ENCODE results near the gene COLEC11. TPM values are rescaled to one million over a fixed set of nuclear protein-coding genes. Genes with fewer than 3 reads are reported as not detected.

Gene COLEC11
- total and polyA plus RNA-seq, 10 of the 15 experiments (the other 5 are each of a cell fraction or from before 2014, with no cell fraction given), result 0.08 to 0.74 (median 0.14) TPM; not detected in 4

GRCh38 chr2:3633089-3633981 is 38.4 kb downstream of the COLEC11 start (continued):
- no peak for TF ChIP-seq HDAC6 (IDR thresholded peaks at IDR 0.05; ENCODE audit: unreplicated experiment)
- TF ChIP-seq SPI1 (IDR thresholded peaks at IDR 0.05; ENCODE audit: borderline replicate concordance, insufficient read depth, low read depth, low read length), result no peak
- TF ChIP-seq SIX5 (IDR thresholded peaks at IDR 0.05; ENCODE audit: low read depth, low read length, severe bottlenecking), result no peak
- no peak for TF ChIP-seq NFIC (IDR thresholded peaks at IDR 0.05; ENCODE audit: low read depth, low read length)

GRCh38 chr2:3633982-3634595 is 39.2 kb downstream of the COLEC11 start:
- in situ Hi-C loops (cut with MboI), result no loop called here
- no peak overlapping the region for H3K4me2 ChIP-seq (ENCODE audit: control insufficient read depth, insufficient read depth)
- no peaks in the 10 kb centered on the region for H3K4me1 ChIP-seq (ENCODE audit: control insufficient read depth, insufficient read depth, low read length)
- no peaks in the 10 kb centered on the region for H4K20me1 ChIP-seq (ENCODE audit: control insufficient read depth, insufficient read depth)
- FAIRE-seq (no peak), ATAC-seq (no peak), DNase-seq (ENCODE audit: low read depth, low spot score) (no peak)
- ChIA-PET SMC1A (ENCODE audit: uncharacterized antibody, unreplicated experiment) (no interaction called here), RAD21 (ENCODE audit: unreplicated experiment) (no interaction called here), CTCF (no interaction called here), POLR2A (no interaction called here)
- no peaks in the 10 kb centered on the region for H3K9me3 ChIP-seq (replicated peaks; ENCODE audit: control insufficient read depth, insufficient read depth, low read length)
- no peak for TF ChIP-seq RUNX3 (IDR thresholded peaks at IDR 0.05; ENCODE audit: low read length)
- TF ChIP-seq NR2C2 (IDR thresholded peaks at IDR 0.05; ENCODE audit: borderline replicate concordance, control insufficient read depth, insufficient read length, low read depth), result no peak
- TF ChIP-seq NFIC (IDR thresholded peaks at IDR 0.05; ENCODE audit: low read depth, low read length), result no peak
- TF ChIP-seq KAT2A (conservative IDR thresholded peaks at IDR 0.05; ENCODE audit: control insufficient read depth, low read depth, low read length), result no peak
- no peak for TF ChIP-seq RB1 (IDR thresholded peaks at IDR 0.05; ENCODE audit: borderline replicate concordance)
- no peak for TF ChIP-seq SP1 (IDR thresholded peaks at IDR 0.05; ENCODE audit: low read depth, low read length)
- TF ChIP-seq CHD4 (IDR thresholded peaks at IDR 0.05), result no peak
- TF ChIP-seq GATAD2B (conservative IDR thresholded peaks at IDR 0.05; ENCODE audit: low read depth), result no peak
- TF ChIP-seq NFYB (IDR thresholded peaks at IDR 0.05; ENCODE audit: insufficient read depth, low read depth, low read length), result no peak
- TF ChIP-seq ASH2L (IDR thresholded peaks at IDR 0.05; ENCODE audit: borderline replicate concordance, low read depth), result no peak
- TF ChIP-seq NRF1 (conservative IDR thresholded peaks at IDR 0.05; ENCODE audit: low read depth, low read length), result no peak
- TF ChIP-seq ESRRA (IDR thresholded peaks at IDR 0.05; ENCODE audit: low read length), result no peak
- H3K27me3 ChIP-seq (replicated peaks in 1 of 2; ENCODE audit: control insufficient read depth in 2 of 2, insufficient read depth in 2 of 2, low read length in 1 of 2), result no peaks in the 10 kb centered on the region
- H3K4me3 ChIP-seq, result no peak overlapping the region
- no peak overlapping the region for H3K27ac ChIP-seq (ENCODE audit: control insufficient read depth, insufficient read depth)
- no peak overlapping the region for H3K9ac ChIP-seq (ENCODE audit: control insufficient read depth, insufficient read depth, low read length)
- 52% methylated on average over 11 of the region's 11 CpGs for WGBS (ENCODE audit: insufficient coverage, insufficient replicate concordance, low lambda C conversion rate, missing lambda C conversion rate)
- intact Hi-C loops (cut with micrococcal nuclease; ENCODE audit: unreplicated experiment), result no loop called here
- no peak overlapping the region for H2AFZ ChIP-seq (ENCODE audit: control insufficient read depth, low read depth, low read length)
- H3K79me2 ChIP-seq (ENCODE audit: control insufficient read depth, insufficient read depth, low read length), result no peaks in the 10 kb centered on the region
- BruUV-seq (replicated peaks), result no TSS peak
- no peaks in the 10 kb centered on the region for H3K36me3 ChIP-seq (ENCODE audit: control insufficient read depth in 2 of 2, insufficient read depth in 2 of 2, low read length in 1 of 2)

Measured in GM12878 (cell line).